GM12878 (cell line): Measurements from ENCODE around the gene SMCP.

Experiments
- ETV6 ChIP-seq, 2 experiments: fragments of 450-650 bp in 1 of 2; IDR thresholded peaks in 1 of 2; conservative IDR thresholded peaks in 1 of 2; 2 replicates each; pipeline ENCODE4 v1.6.1; 2014; ENCODE audit warnings: antibody characterized with exemption in 1 of 2, borderline replicate concordance in 1 of 2, low read depth in 1 of 2, mild to moderate bottlenecking in 1 of 2, moderate library complexity in 1 of 2
- MTA3 ChIP-seq: IDR thresholded peaks from 2 replicates; pipeline ENCODE4 v1.6.1; 2012; ENCODE audit warnings: low read length, inconsistent platforms, borderline replicate concordance
- NFIC ChIP-seq: IDR thresholded peaks from 2 replicates; pipeline ENCODE4 v1.6.1; 2012; ENCODE audit warnings: low read depth, mild to moderate bottlenecking, inconsistent platforms, low read length, moderate library complexity
- NFYA ChIP-seq: IDR thresholded peaks from 2 replicates; pipeline ENCODE4 v1.6.1; 2011; ENCODE audit warnings: low read depth, mild to moderate bottlenecking, low read length, improper control_type of control experiment, borderline replicate concordance
- POLR2A ChIP-seq: IDR thresholded peaks from 2 replicates; pipeline ENCODE4 v1.6.1; 2011; ENCODE audit warnings: low read depth, mild to moderate bottlenecking, low read length
- POLR2AphosphoS5 ChIP-seq: IDR thresholded peaks from 2 replicates; pipeline ENCODE4 v1.6.1; 2011; ENCODE audit warnings: mild to moderate bottlenecking, low read length, inconsistent platforms
- SMARCA5 ChIP-seq: fragments of 450-650 bp; IDR thresholded peaks from 2 replicates; pipeline ENCODE4 v1.6.1; 2017; ENCODE audit warnings: mild to moderate bottlenecking
- STAT3 ChIP-seq: IDR thresholded peaks from 2 replicates; pipeline ENCODE4 v1.6.1; 2011; ENCODE audit warnings: low read depth, low read length, improper control_type of control experiment
- SUZ12 ChIP-seq: fragments of 200-600 bp; sonication (generic); IDR thresholded peaks from one replicate; pipeline ENCODE4 v1.6.1; 2018; ENCODE audit warnings: antibody characterized with exemption, mild to moderate bottlenecking; ENCODE audit not compliant: unreplicated experiment
- YY1 ChIP-seq: IDR thresholded peaks from 2 replicates; pipeline ENCODE4 v1.6.1; 2011; ENCODE audit warnings: low read depth, mild to moderate bottlenecking, low read length
- TF ChIP-seq, protein P1 (sequence below): IDR thresholded peaks from 2 replicates; pipeline ENCODE4 v1.6.1; 2011; ENCODE audit warnings: mild to moderate bottlenecking, low read depth, low read length, moderate library complexity; ENCODE audit not compliant: insufficient replicate concordance
- TF ChIP-seq, protein P2 (sequence below), 3 experiments: IDR thresholded peaks in 2 of 3; conservative IDR thresholded peaks in 1 of 3; 2 replicates each; pipeline ENCODE4 v1.5.1; 2011; ENCODE audit warnings: low read depth in 3 of 3, low read length in 3 of 3, mild to moderate bottlenecking in 3 of 3, control low read depth in 2 of 3, moderate library complexity in 2 of 3, inconsistent platforms in 1 of 3, mixed read lengths in 1 of 3; ENCODE audit not compliant: control insufficient read depth in 2 of 3, insufficient read depth in 1 of 3; ENCODE audit errors: extremely low read depth in 1 of 3
- TF ChIP-seq, protein P3 (sequence below): fragments of 450-650 bp; IDR thresholded peaks from 2 replicates; pipeline ENCODE4 v1.6.1; 2017; ENCODE audit warnings: mild to moderate bottlenecking

DNA sequence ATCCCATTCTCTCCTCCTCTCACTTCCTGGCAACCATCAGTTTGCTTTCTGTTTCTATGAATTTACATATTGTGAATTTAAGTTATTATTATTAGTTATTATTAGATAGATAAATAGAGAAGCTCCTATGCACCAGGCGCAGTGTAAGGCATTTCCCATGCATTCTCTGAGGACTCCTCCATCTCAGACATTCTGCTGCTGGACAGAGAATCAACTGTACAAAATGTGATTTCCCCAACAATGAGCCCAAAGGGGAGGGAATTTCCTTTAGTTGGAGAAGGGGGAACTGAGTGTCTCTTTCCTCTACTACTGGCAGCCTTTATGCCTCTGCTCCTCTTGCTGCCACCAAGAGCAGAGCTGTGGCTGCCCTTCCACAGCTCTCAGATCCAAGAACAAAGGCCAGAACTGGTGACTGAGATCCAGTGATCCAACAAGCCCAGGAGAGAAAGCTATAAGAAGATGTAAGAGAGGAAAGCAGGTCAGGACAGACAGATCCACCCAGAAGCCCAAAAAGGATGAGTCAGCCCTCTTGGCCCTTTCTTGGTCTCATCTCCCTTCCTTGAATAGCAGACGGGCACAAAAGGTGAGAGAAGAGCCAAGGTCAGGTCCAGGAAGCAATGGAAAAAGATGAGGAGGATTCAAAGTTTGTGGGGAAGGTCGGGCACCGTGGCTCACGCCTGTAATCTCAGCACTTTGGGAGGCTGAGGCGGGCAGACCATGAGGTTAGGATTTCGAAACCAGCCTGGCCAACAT, 26.7 kb downstream of the SMCP start:
- TF ChIP-seq NFYA (no peak), SMARCA5 (no peak), YY1 (no peak), POLR2A (no peak), SUZ12 (no peak), NFIC (no peak), STAT3 (no peak), POLR2AphosphoS5 (no peak), MTA3 (no peak), ETV6 (conservative IDR thresholded peaks at IDR 0.05 in 1 of 2, IDR thresholded peaks at IDR 0.05 in 1 of 2; ENCODE audit: borderline replicate concordance in 1 of 2, low read depth in 1 of 2) (no peak)
- TF ChIP-seq, protein P1, sequence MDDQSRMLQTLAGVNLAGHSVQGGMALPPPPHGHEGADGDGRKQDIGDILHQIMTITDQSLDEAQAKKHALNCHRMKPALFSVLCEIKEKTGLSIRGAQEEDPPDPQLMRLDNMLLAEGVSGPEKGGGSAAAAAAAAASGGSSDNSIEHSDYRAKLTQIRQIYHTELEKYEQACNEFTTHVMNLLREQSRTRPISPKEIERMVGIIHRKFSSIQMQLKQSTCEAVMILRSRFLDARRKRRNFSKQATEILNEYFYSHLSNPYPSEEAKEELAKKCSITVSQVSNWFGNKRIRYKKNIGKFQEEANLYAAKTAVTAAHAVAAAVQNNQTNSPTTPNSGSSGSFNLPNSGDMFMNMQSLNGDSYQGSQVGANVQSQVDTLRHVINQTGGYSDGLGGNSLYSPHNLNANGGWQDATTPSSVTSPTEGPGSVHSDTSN: no peak
- TF ChIP-seq, protein P2, sequence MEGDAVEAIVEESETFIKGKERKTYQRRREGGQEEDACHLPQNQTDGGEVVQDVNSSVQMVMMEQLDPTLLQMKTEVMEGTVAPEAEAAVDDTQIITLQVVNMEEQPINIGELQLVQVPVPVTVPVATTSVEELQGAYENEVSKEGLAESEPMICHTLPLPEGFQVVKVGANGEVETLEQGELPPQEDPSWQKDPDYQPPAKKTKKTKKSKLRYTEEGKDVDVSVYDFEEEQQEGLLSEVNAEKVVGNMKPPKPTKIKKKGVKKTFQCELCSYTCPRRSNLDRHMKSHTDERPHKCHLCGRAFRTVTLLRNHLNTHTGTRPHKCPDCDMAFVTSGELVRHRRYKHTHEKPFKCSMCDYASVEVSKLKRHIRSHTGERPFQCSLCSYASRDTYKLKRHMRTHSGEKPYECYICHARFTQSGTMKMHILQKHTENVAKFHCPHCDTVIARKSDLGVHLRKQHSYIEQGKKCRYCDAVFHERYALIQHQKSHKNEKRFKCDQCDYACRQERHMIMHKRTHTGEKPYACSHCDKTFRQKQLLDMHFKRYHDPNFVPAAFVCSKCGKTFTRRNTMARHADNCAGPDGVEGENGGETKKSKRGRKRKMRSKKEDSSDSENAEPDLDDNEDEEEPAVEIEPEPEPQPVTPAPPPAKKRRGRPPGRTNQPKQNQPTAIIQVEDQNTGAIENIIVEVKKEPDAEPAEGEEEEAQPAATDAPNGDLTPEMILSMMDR (IDR thresholded peaks at IDR 0.05 in 2 of 3, conservative IDR thresholded peaks at IDR 0.05 in 1 of 3; ENCODE audit: control insufficient read depth in 2 of 3, extremely low read depth in 1 of 3, insufficient read depth in 1 of 3, low read depth in 3 of 3, low read length in 3 of 3): no peak
- TF ChIP-seq, protein P3, sequence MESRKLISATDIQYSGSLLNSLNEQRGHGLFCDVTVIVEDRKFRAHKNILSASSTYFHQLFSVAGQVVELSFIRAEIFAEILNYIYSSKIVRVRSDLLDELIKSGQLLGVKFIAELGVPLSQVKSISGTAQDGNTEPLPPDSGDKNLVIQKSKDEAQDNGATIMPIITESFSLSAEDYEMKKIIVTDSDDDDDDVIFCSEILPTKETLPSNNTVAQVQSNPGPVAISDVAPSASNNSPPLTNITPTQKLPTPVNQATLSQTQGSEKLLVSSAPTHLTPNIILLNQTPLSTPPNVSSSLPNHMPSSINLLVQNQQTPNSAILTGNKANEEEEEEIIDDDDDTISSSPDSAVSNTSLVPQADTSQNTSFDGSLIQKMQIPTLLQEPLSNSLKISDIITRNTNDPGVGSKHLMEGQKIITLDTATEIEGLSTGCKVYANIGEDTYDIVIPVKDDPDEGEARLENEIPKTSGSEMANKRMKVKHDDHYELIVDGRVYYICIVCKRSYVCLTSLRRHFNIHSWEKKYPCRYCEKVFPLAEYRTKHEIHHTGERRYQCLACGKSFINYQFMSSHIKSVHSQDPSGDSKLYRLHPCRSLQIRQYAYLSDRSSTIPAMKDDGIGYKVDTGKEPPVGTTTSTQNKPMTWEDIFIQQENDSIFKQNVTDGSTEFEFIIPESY: no peak
